SU-DHL-6 (cell line): Measurements from ENCODE around the gene LHX4.

Experiments used
- EZH2phosphoT487 ChIP-seq: fragments of 200-600 bp; sonication (generic), shearing (Covaris generic); conservative IDR thresholded peaks from 2 replicates; pipeline ENCODE4 v1.6.1; 2018; ENCODE audit warnings: mild to moderate bottlenecking, antibody characterized with exemption, low read length, moderate library complexity, mixed read lengths
- TF ChIP-seq, protein P1 (sequence below): fragments of 200-600 bp; sonication (generic); IDR thresholded peaks from one replicate; pipeline ENCODE4 v1.5.1; 2017; ENCODE audit warnings: antibody characterized with exemption, mild to moderate bottlenecking, low read length, moderate library complexity; ENCODE audit not compliant: insufficient read depth, poor library complexity, severe bottlenecking

DNA sequence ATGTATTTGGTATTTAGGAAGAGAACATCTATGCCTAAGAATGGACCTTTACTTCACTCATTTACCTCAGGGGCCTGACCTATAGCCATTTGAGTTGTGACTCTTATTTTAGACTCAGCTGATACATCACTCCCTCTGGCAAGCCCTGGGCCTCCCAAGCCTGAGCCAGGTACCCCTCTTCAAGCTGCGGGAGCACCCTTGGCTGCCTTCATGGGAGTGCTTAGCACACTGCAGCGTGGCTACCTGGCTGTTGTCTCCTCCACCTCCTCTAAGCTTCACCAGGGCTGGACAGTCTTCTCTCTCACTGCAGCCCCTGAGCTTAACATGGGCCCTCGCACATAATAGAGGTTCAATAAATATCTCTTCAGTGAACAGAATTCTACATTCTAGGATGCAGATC, 23.5 kb upstream of the LHX4 start:
- TF ChIP-seq, protein P1, sequence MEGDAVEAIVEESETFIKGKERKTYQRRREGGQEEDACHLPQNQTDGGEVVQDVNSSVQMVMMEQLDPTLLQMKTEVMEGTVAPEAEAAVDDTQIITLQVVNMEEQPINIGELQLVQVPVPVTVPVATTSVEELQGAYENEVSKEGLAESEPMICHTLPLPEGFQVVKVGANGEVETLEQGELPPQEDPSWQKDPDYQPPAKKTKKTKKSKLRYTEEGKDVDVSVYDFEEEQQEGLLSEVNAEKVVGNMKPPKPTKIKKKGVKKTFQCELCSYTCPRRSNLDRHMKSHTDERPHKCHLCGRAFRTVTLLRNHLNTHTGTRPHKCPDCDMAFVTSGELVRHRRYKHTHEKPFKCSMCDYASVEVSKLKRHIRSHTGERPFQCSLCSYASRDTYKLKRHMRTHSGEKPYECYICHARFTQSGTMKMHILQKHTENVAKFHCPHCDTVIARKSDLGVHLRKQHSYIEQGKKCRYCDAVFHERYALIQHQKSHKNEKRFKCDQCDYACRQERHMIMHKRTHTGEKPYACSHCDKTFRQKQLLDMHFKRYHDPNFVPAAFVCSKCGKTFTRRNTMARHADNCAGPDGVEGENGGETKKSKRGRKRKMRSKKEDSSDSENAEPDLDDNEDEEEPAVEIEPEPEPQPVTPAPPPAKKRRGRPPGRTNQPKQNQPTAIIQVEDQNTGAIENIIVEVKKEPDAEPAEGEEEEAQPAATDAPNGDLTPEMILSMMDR: no peak
- no peak for TF ChIP-seq EZH2phosphoT487
